ENCODE results near the gene SMAP1.
"Not testable (repeated sequence)": the region's sequence is repeated elsewhere in the genome, so short reads cannot be mapped to it uniquely, and the experiment has no call there.

SMAP1 gene

GRCh38 chr6:70742462-70742861 is 74.8 kb downstream of the SMAP1 start:
- DNase-seq, result not testable (repeated sequence)

DNA sequence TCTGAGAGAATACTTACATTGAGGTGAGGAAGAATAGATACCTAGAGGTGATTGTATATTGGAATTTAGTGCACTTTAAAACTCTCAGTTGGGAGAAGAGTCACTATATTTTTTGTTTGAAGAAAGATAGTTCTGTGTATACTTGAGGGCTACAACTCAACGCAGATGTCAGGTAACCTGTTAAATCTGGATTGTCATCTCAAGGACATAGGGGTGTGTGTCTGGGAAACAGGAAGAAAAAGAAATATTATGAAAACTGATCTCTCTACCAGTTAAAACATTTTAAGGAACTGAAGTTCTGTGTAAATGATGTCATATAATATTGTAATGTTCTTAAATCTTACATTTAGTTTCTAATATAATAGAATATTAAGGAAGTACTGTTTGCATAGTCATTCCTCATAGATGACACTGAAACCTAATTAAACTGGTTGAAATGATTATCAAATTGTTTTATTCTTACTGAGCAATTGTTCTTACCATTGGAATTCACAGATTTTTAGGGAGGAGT is 86.2 kb downstream of the SMAP1 start:
- DNase-seq, result no peak

DNA sequence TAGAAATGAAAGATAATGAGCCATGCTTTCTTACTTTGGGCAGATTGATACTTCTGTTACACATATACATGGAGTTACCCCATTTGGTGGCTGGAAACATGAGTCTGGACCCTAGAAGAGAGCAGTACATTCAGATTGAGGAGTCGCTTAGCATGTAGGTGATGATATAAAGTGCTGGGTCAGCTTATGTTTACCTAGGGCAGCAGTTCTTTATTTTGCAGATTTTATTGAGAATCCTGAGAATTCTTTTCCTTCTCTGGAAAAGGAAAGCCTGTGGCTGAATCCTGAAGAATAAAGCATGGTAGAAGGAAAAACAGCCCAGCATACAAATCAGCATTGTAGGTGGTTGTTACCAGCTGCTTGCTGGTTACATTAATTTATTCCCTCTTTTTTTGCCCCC is 91.2 kb downstream of the SMAP1 start:
- no peak for DNase-seq

DNA sequence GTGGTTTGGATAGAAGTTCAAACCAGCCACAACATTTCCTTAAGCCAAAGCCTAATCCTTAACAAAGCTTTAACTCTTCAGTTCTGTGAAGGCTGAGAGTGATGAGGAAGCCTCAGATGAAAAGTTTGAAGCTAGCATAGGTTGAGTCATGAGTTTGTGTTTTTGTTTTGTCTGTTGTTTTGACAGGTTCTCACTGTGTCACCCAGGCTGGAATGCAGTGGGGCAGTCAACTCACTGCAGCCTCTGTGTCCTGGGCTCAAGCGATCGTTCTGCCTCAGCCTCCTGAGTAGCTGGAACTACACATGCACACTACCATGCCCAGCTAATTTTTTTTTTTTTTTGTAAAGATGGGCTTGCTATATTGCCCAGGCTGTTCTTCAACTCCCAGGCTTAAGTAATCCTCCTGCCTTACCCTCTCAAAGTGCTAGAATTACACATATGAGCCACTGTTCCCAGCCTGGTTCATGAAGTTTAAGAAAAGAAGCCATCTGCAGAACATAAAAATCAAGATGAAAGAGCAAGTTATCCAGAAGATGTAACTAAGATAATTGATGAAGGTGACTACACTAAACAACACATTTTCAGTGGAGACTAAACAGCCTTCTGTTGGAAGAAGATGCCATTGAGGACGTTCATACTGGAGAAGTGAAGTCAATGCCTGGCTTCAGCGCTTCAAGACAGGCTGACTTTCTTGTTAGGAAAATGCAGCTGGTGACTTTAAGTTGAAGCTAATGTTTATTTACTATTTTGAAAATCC is 96.2 kb downstream of the SMAP1 start:
- DNase-seq, result no peak

GRCh38 chr6:70764706-70765105 is 97.0 kb downstream of the SMAP1 start:
- no peak for DNase-seq

DNA sequence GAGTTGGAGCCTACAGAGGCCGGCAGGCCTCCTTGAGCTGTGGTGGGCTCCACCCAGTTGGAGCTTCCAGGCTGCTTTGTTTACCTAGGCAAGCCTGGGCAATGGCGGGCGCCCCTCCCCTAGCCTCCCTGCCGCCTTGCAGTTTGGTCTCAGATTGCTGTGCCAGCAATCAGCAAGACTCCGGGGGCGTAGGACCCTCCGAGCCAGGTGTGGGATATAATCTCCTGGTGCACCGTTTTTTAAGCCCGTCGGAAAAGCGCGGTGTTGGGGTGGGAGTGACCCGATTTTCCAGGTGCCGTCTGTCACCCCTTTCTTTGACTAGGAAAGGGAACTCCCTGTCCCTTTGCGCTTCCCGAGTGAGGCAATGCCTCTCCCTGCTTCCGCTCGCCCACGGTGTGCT is 103.7 kb downstream of the SMAP1 start:
- DNase-seq, result not testable (repeated sequence)

GRCh38 chr6:70779934-70780333 is 112.3 kb downstream of the SMAP1 start:
- DNase-seq, result no peak

GRCh38 chr6:70790483-70791224 is 123.0 kb downstream of the SMAP1 start:
- DNase-seq, result no peak

- DNase-seq, result no peak
These were observed 129.9 kb downstream of the SMAP1 start for GRCh38 chr6:70797625-70798024.

- DNase-seq, result no peak
These were observed 138.4 kb downstream of the SMAP1 start for GRCh38 chr6:70806086-70806485.

GRCh38 chr6:70811788-70812187 is 144.1 kb downstream of the SMAP1 start:
- DNase-seq, result no peak

DNA sequence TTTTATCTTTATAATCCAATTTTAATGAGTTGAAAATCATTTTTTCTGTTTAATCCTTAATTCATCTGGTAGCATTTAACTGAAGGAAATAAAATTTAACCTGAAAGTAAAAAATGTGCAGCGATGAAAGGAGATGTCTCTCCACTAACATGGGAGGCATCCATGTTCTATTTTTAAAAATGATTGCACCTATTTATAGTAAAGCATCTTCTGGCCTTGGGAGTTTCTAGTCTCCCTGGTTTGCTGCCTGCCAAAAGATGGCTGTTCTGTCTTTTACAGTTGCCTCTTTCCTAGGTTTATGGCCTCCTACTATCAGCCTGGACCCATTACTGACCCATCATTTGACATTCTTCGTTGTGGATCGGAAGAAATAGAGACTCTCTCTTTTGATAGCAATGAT is 146.2 kb downstream of the SMAP1 start:
- DNase-seq, result no peak

GRCh38 chr6:70819646-70820045 is 152.0 kb downstream of the SMAP1 start:
- DNase-seq, result no peak

GRCh38 chr6:70820778-70821177 is 153.1 kb downstream of the SMAP1 start:
- DNase-seq, result no peak

DNA sequence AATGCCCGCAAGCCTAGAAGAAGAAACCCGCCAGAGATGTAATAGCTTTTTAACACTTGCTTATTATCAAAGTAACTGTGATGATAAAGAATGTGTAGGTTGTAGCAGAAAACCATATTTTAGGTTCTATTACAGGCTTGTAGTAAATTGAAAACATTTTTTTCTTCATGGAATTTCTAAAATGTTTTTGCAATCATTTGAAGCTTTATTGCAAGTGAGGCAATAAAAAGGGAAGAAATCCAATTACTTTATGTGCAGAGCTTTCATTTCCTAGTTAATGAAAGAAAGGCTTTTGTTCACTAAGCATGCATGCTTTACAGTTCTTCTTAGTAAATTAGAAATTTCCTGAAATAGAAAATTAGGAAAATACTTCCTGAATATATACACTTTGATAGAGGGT is 154.1 kb downstream of the SMAP1 start:
- no peak for DNase-seq

- DNase-seq, result no peak
These were observed 156.0 kb downstream of the SMAP1 start for GRCh38 chr6:70823651-70824050.

- no peak for DNase-seq
These were observed 163.7 kb downstream of the SMAP1 start for GRCh38 chr6:70831427-70831826.

GRCh38 chr6:70834520-70834919 is 166.8 kb downstream of the SMAP1 start:
- no peak for DNase-seq

- no peak for DNase-seq
These were observed 171.2 kb downstream of the SMAP1 start for GRCh38 chr6:70838907-70839285.

DNA sequence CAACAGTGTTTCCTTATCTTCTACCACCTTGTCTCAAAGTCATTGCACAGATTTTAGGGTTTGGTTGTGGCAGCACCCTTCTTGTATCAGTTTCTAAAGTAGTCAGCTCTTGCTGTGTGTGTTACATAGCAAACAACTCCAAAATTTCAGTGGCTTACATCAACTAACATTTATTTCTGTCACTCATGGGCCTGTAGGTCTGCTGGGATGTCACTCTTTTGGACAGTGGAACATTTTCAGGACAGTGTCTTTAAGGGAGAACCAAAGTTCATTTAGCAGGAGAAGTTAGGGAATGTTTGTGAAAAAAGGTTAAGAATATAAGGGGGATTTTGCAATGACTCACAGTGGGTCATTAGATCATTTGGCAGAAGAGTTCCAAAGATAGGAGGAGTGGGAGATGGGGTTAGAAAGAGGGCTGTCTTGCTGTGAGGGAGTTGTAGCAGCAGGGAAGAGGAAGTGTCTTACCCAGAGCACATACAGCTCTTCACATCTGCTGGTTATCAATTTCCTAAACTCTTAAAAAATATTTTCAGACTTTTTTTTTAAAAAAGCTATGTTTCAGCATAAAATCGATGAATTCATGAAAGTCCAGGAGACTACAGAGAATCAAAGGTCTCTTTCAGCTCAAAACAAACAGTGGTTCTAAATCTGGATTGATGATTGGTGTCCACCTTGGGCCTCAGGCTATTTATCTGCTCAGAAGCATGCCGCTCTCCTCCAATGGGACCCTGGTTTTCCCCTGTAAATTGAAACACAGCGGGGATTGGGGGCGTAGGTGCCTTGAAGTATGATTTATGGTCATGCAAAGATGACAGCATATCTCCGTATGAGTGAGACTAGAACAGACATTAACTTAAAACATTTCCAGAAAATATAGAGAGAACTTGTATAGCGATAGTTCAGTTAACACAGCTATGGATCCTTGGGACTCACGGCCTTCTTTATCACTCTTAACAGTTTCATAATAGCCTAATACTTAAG is 171.9 kb downstream of the SMAP1 start:
- no peak for DNase-seq

GRCh38 chr6:70841112-70841511 is 173.4 kb downstream of the SMAP1 start:
- no peak for DNase-seq

- no peak for DNase-seq
These were observed 174.9 kb downstream of the SMAP1 start for GRCh38 chr6:70842541-70842940.

- DNase-seq, result peak; percentile 31
These were observed 175.7 kb downstream of the SMAP1 start for GRCh38 chr6:70843328-70843918.

Measured in RPMI8226 (cell line).